ENCODE measurements around the gene TYR.
"Not testable (repeated sequence)": the region's sequence is repeated elsewhere in the genome, so short reads cannot be mapped to it uniquely, and the experiment has no call there.

DNA sequence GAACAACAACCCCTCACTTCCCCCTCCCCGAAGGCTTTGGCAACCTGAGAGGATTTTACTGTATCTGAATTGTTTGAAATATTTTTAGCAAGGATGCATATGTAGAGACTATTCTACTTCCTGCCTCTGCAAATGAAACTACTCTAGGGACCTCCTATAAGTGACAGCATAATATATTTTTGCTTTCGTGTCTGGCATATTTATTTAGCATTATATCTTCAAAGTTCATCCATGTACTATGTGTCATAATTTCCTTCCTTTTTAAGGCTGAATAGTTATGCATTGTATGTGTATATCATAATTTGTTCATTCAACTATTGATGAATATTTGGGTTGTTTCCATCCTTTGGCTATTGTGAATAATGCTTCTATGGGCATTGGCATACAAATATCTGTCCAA is 160.4 kb downstream of the TYR start:
- TF ChIP-seq, protein P1, sequence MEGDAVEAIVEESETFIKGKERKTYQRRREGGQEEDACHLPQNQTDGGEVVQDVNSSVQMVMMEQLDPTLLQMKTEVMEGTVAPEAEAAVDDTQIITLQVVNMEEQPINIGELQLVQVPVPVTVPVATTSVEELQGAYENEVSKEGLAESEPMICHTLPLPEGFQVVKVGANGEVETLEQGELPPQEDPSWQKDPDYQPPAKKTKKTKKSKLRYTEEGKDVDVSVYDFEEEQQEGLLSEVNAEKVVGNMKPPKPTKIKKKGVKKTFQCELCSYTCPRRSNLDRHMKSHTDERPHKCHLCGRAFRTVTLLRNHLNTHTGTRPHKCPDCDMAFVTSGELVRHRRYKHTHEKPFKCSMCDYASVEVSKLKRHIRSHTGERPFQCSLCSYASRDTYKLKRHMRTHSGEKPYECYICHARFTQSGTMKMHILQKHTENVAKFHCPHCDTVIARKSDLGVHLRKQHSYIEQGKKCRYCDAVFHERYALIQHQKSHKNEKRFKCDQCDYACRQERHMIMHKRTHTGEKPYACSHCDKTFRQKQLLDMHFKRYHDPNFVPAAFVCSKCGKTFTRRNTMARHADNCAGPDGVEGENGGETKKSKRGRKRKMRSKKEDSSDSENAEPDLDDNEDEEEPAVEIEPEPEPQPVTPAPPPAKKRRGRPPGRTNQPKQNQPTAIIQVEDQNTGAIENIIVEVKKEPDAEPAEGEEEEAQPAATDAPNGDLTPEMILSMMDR (IDR thresholded peaks at IDR 0.05), result not testable (repeated sequence)
- TF ChIP-seq POLR2A, POLR2AphosphoS5 (IDR thresholded peaks at IDR 0.05): not testable (repeated sequence)
